HepG2 (cell line): ENCODE results near the gene SH2D1B. TPM values are rescaled to one million over a fixed set of nuclear protein-coding genes. Genes with fewer than 3 reads are reported as not detected.

ENCODE experiments used
- ATAC-seq: fragments of 200-7000 bp; cut with Tn5 transposase; 3 replicates; pipeline ENCODE4 v1.9.1; 2020; ENCODE audit warnings: mild to moderate bottlenecking, moderate library complexity
- BruUV-seq: library from RNA; stranded (reverse); fragments of 400-500 nt; replicated peaks from 2 replicates; lab custom pipeline; 2021; lab: Mats Ljungman, UMichigan
- CTCF ChIA-PET: fragments of 300-600 bp; formaldehyde crosslinking; extraction: SDS; loops from one replicate; lab custom pipeline; 2021; ENCODE audit warnings: low total read pairs, inconsistent platforms, low intra/inter-chr PET ratio; lab: Yijun Ruan, JAX
- POLR2A ChIA-PET: fragments of 350-600 bp; sonication (Branson Sonifier 250); formaldehyde crosslinking; loops from one replicate; lab custom pipeline; 2020; ENCODE audit warnings: antibody characterized with exemption, inconsistent platforms; lab: Yijun Ruan, JAX
- DNase-seq: peaks from one replicate; pipeline ENCODE4 v3.0.0-alpha.2; 2015; ENCODE audit warnings: low spot score
- FAIRE-seq: peaks from 3 replicates; lab custom pipeline; 2011; peaks lifted over from hg19 to GRCh38; lab: Jason Lieb, UNC
- H2AFZ ChIP-seq: one replicate; pipeline ENCODE4 v1.6.1; 2011; ENCODE audit warnings: low read length, inconsistent platforms
- H3K27ac ChIP-seq: fragments of 300-600 bp; 3 replicates; pipeline ENCODE4 v1.8.0; 2011; ENCODE audit warnings: mixed run types, mild to moderate bottlenecking, mixed read lengths, low read length, inconsistent platforms; ENCODE audit not compliant: insufficient read depth; ENCODE audit errors: extremely low read length
- H3K27me3 ChIP-seq, 2 experiments: fragments of 200-600 bp in 1 of 2; 2 replicates in 1 of 2; 3 replicates in 1 of 2; pipeline versions ENCODE4 v1.6.0 to v1.8.0; 2011; ENCODE audit warnings: low read length in 2 of 2, mild to moderate bottlenecking in 2 of 2, moderate library complexity in 2 of 2, inconsistent platforms in 1 of 2; ENCODE audit not compliant: insufficient read depth in 2 of 2, control insufficient read depth in 1 of 2
- H3K36me3 ChIP-seq, 2 experiments: fragments of 200-600 bp in 1 of 2; replicated peaks in 1 of 2; 2 replicates in 1 of 2; 3 replicates in 1 of 2; pipeline versions ENCODE4 v1.5.1 to v1.8.0; 2011; ENCODE audit warnings: low read length in 2 of 2, inconsistent platforms in 1 of 2; ENCODE audit not compliant: insufficient read depth in 2 of 2, control insufficient read depth in 1 of 2
- H3K4me1 ChIP-seq: 2 replicates; pipeline ENCODE4 v1.5.1; 2012; ENCODE audit warnings: low read length, inconsistent platforms; ENCODE audit not compliant: insufficient read depth
- H3K4me2 ChIP-seq: 2 replicates; pipeline ENCODE4 v1.6.0; 2011; ENCODE audit warnings: low read depth, low read length, inconsistent platforms
- H3K4me3 ChIP-seq, 3 experiments: fragments of 200-600 bp in 1 of 3; sonication (generic), shearing (Covaris generic) in 1 of 3; replicated peaks in 1 of 3; 2 replicates each; pipeline ENCODE4 v1.5.1; 2011 to 2016; ENCODE audit warnings: low read length in 3 of 3, inconsistent platforms in 2 of 3, low read depth in 2 of 3, mild to moderate bottlenecking in 2 of 3, control low read depth in 1 of 3, mixed read lengths in 1 of 3; ENCODE audit not compliant: insufficient read depth in 1 of 3
- H3K79me2 ChIP-seq: one replicate; pipeline ENCODE4 v1.6.1; 2011; ENCODE audit warnings: low read length, inconsistent platforms; ENCODE audit not compliant: insufficient read depth
- H3K9ac ChIP-seq: 2 replicates; pipeline ENCODE4 v1.6.0; 2011; ENCODE audit warnings: mild to moderate bottlenecking, low read depth, low read length, inconsistent platforms; ENCODE audit not compliant: insufficient read depth
- H3K9me3 ChIP-seq: 2 replicates; pipeline ENCODE4 v1.5.1; 2012; ENCODE audit warnings: mild to moderate bottlenecking, low read length
- H4K20me1 ChIP-seq: 2 replicates; pipeline ENCODE4 v1.6.0; 2011; ENCODE audit warnings: inconsistent platforms, mild to moderate bottlenecking, low read length, moderate library complexity; ENCODE audit not compliant: insufficient read depth
- AGO2 ChIP-seq: fragments of 200-400 bp; formaldehyde crosslinking; optimal IDR thresholded peaks from 2 replicates; pipeline ENCODE3; 2017; ENCODE audit warnings: mild to moderate bottlenecking, low read depth, low read length, moderate library complexity
- DNMT3B ChIP-seq: conservative IDR thresholded peaks from 2 replicates; pipeline ENCODE4 v1.6.1; 2016; ENCODE audit warnings: missing biosample characterization, control low read depth
- RARG ChIP-seq: sonication (generic); formaldehyde crosslinking; IDR thresholded peaks from 2 replicates; pipeline ENCODE4 v1.4.0; 2020; ENCODE audit warnings: low read depth, mild to moderate bottlenecking, missing genetic modification reagents
- SIN3B ChIP-seq: fragments of 150-350 bp; IDR thresholded peaks from 2 replicates; pipeline ENCODE4 v1.6.1; 2014; ENCODE audit warnings: low read length
- TRIM24 ChIP-seq: sonication (generic); formaldehyde crosslinking; IDR thresholded peaks from 2 replicates; pipeline ENCODE4 v1.8.0; 2022; ENCODE audit warnings: mild to moderate bottlenecking, missing genetic modification reagents
- ZNF343 ChIP-seq: sonication (generic); formaldehyde crosslinking; IDR thresholded peaks from 2 replicates; pipeline ENCODE4 v1.4.0; 2020; ENCODE audit warnings: mild to moderate bottlenecking, missing genetic modification reagents
- WGBS: methylation state at CpG from one replicate; pipeline ENCODE4 v1.1.6; 2017; ENCODE audit warnings: low lambda C conversion rate; 5-methylcytosine and 5-hydroxymethylcytosine counted together
- in situ Hi-C: cut with HindIII; loops from 2 replicates; pipeline ENCODE4 v1.10.0; 2017; ENCODE audit warnings: low pct_unique_long_range_greater_than_20kb; ENCODE audit not compliant: extremely low pct_ligation_motif_present
- intact Hi-C: fragments of 100-400 bp; cut with micrococcal nuclease; formaldehyde crosslinking; loops from one replicate; pipeline ENCODE4 v1.10.0; 2022; ENCODE audit not compliant: unreplicated experiment
- polyA plus RNA-seq, 8 experiments: library from polyadenylated mRNA; depleted of rRNA in 3 of 8; stranded (reverse) in 7 of 8; unstranded in 1 of 8; fragments of >200 nt; fragmentation: Illumina TruSeq in 4 of 8; extraction: Trizol in 4 of 8; gene quantifications; 2 replicates each; pipeline versions ENCODE4 v1.2.1 to v1.2.3, GENCODE V29; 2011 to 2016; ENCODE audit warnings: low read depth in 4 of 8, missing spikeins in 1 of 8, mixed read lengths in 1 of 8; ENCODE audit not compliant: insufficient read depth in 1 of 8
- total RNA-seq, 5 experiments: library from RNA; depleted of rRNA; stranded (reverse); fragments of >200 nt; fragmentation: Illumina TruSeq; extraction: Trizol; gene quantifications; 2 replicates each; pipeline ENCODE4 v1.2.3, GENCODE V29; 2016; ENCODE audit warnings: low read depth in 1 of 5

Gene SH2D1B
- total and polyA plus RNA-seq, 2 of the 13 experiments (the other 11 are each of a cell fraction or from before 2014, with no cell fraction given): not detected

GRCh38 chr1:162367772-162368171 is 44.2 kb downstream of the SH2D1B start:
- Histone ChIP-seq H2AFZ (no peak overlapping the region), H3K4me1 (peaks cover 10% of the 10 kb centered on the region), H3K27me3 (no peaks in the 10 kb centered on the region), H3K27ac (no peak overlapping the region), H3K36me3 (peaks cover 12 to 37% of the 10 kb centered on the region in 2 experiments; a peak in 4 of 5 replicates), H3K9me3 (no peaks in the 10 kb centered on the region), H3K4me3 (no peak overlapping the region), H3K9ac (no peak overlapping the region), H3K4me2 (no peak overlapping the region), H3K79me2 (no peaks in the 10 kb centered on the region), H4K20me1 (no peaks in the 10 kb centered on the region)
- TF ChIP-seq RARG: no peak
- BruUV-seq: no TSS peak
- FAIRE-seq (no peak), DNase-seq (no peak), ATAC-seq (no peak)
- 98% methylated on average over 10 of the region's 10 CpGs for WGBS
- in situ Hi-C loops: no loop called here
- ChIA-PET CTCF (no interaction called here), POLR2A (no interaction called here)
- intact Hi-C loops: no loop called here

GRCh38 chr1:162367073-162367472 is 44.9 kb downstream of the SH2D1B start:
- Histone ChIP-seq H3K79me2 (no peaks in the 10 kb centered on the region), H4K20me1 (no peaks in the 10 kb centered on the region), H3K4me3 (no peak overlapping the region), H3K4me1 (peaks cover 3% of the 10 kb centered on the region), H3K36me3 (peaks cover 12 to 38% of the 10 kb centered on the region in 2 experiments; a peak in 4 of 5 replicates), H3K9ac (no peak overlapping the region), H3K27me3 (no peaks in the 10 kb centered on the region), H3K27ac (no peak overlapping the region), H2AFZ (no peak overlapping the region), H3K4me2 (no peak overlapping the region), H3K9me3 (no peaks in the 10 kb centered on the region)
- ChIA-PET CTCF (no interaction called here), POLR2A (no interaction called here)
- ATAC-seq (no peak), FAIRE-seq (no peak), DNase-seq (no peak)
- BruUV-seq: no TSS peak
- TF ChIP-seq TRIM24 (CRISPR knock-in tag) (no peak), ZNF343 (CRISPR knock-in tag) (no peak), AGO2 (peak; percentile 48), SIN3B (no peak), DNMT3B (CRISPR knock-in tag) (no peak)
- intact Hi-C loops: no loop called here
- in situ Hi-C loops: no loop called here
- whole genome bisulfite sequencing: 95% methylated on average over 24 of the region's 36 CpGs
